HG02759 (cell line): Measurements from ENCODE around the gene TEKT5.
"Not testable (repeated sequence)": the region's sequence is repeated elsewhere in the genome, so short reads cannot be mapped to it uniquely, and the experiment has no call there.

Experiments
- ATAC-seq: cut with Tn5 transposase; IDR thresholded peaks from one replicate; pipeline ENCODE4 v1.9.1; 2021; ENCODE audit warnings: mild to moderate bottlenecking, moderate library complexity; ENCODE audit not compliant: unreplicated experiment

TEKT5 gene

GRCh38 chr16:10637337-10638037 lies 57.2 kb downstream of the TEKT5 start:
- no peak for ATAC-seq

- no peak for ATAC-seq
These were observed 59.2 kb downstream of the TEKT5 start for GRCh38 chr16:10635365-10636021.

GRCh38 chr16:10633429-10633828 lies 61.3 kb downstream of the TEKT5 start:
- not testable (repeated sequence) for ATAC-seq

- no peak for ATAC-seq
These were observed 62.8 kb downstream of the TEKT5 start for GRCh38 chr16:10631886-10632285.

- ATAC-seq, result no peak
These were observed 65.2 kb downstream of the TEKT5 start for GRCh38 chr16:10629592-10629963.

GRCh38 chr16:10625595-10626357 lies 69.0 kb downstream of the TEKT5 start:
- no peak for ATAC-seq

- no peak for ATAC-seq
These were observed 70.2 kb downstream of the TEKT5 start for GRCh38 chr16:10624527-10624926.

- no peak for ATAC-seq
These were observed 71.7 kb downstream of the TEKT5 start for GRCh38 chr16:10623059-10623458.

- no peak for ATAC-seq
These were observed 72.5 kb downstream of the TEKT5 start for GRCh38 chr16:10622036-10622921.

- ATAC-seq, result not testable (repeated sequence)
These were observed 73.3 kb downstream of the TEKT5 start for GRCh38 chr16:10621216-10621949.

- no peak for ATAC-seq
These were observed 74.6 kb downstream of the TEKT5 start for GRCh38 chr16:10620120-10620519.

GRCh38 chr16:10619271-10619849 lies 75.4 kb downstream of the TEKT5 start:
- ATAC-seq, result no peak

- ATAC-seq, result no peak
These were observed 76.0 kb downstream of the TEKT5 start for GRCh38 chr16:10618710-10619209.

- ATAC-seq, result no peak
These were observed 76.9 kb downstream of the TEKT5 start for GRCh38 chr16:10617662-10618420.

- no peak for ATAC-seq
These were observed 77.7 kb downstream of the TEKT5 start for GRCh38 chr16:10616756-10617640.

GRCh38 chr16:10616419-10616755 lies 78.3 kb downstream of the TEKT5 start:
- ATAC-seq, result no peak

- ATAC-seq, result no peak
These were observed 80.0 kb downstream of the TEKT5 start for GRCh38 chr16:10614685-10615084.
